HEK293 (cell line): ENCODE measurements around the gene LRRC74B.

Experiments used
- ZFP41 ChIP-seq: fragments of 450-650 bp; formaldehyde crosslinking; IDR thresholded peaks from 2 replicates; pipeline ENCODE4 v1.5.1; 2016; ENCODE audit warnings: missing biosample characterization, missing genetic modification characterization, borderline replicate concordance
- TF ChIP-seq, protein P1 (sequence below): fragments of 450-650 bp; formaldehyde crosslinking; IDR thresholded peaks from 2 replicates; pipeline ENCODE4 v1.5.1; 2016; ENCODE audit warnings: missing biosample characterization, missing genetic modification characterization

DNA sequence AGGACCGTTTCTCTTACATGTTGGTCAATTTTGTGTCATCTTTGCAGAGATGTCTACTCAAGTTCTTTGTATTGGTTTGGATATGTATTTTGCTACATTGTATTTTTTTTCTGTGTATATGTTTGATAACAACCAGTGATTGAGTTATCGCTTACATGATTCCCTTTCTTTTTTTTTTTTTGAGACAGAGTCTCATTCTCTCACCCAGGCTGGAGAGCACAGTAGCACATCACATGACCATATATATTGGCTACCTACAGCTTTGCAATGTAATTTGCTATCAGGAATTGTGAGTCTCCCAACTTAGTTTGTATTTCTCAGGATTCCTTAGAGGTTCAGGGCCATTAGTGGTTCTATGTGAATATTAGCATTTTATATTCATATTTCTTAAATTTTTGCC, 59.5 kb downstream of the LRRC74B start:
- no peak for TF ChIP-seq ZFP41 (tag by site-specific recombination)
- TF ChIP-seq, protein P1, sequence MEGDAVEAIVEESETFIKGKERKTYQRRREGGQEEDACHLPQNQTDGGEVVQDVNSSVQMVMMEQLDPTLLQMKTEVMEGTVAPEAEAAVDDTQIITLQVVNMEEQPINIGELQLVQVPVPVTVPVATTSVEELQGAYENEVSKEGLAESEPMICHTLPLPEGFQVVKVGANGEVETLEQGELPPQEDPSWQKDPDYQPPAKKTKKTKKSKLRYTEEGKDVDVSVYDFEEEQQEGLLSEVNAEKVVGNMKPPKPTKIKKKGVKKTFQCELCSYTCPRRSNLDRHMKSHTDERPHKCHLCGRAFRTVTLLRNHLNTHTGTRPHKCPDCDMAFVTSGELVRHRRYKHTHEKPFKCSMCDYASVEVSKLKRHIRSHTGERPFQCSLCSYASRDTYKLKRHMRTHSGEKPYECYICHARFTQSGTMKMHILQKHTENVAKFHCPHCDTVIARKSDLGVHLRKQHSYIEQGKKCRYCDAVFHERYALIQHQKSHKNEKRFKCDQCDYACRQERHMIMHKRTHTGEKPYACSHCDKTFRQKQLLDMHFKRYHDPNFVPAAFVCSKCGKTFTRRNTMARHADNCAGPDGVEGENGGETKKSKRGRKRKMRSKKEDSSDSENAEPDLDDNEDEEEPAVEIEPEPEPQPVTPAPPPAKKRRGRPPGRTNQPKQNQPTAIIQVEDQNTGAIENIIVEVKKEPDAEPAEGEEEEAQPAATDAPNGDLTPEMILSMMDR (tag by site-specific recombination) = no peak
